Neural cell (in vitro differentiated cells): ENCODE measurements around the gene MSH3. TPM values are rescaled to one million over a fixed set of nuclear protein-coding genes. Genes with fewer than 3 reads are reported as not detected.

Source experiments
- H2AFZ ChIP-seq: fragments of 200-600, 300-800 bp; sonication (generic), shearing (Covaris generic); 2 replicates; pipeline ENCODE4 v1.6.0; 2014; ENCODE audit warnings: low read depth, mild to moderate bottlenecking, antibody characterized with exemption, low read length, moderate library complexity
- H3F3A ChIP-seq: fragments of 200-600 bp; shearing (Covaris generic); 2 replicates; pipeline ENCODE4 v1.6.1; 2016; ENCODE audit warnings: mild to moderate bottlenecking, moderate library complexity, mixed read lengths, antibody characterized with exemption, low read length; ENCODE audit not compliant: insufficient read depth, poor library complexity, severe bottlenecking
- H3K27ac ChIP-seq: fragments of 200-600, 300-800 bp; sonication (generic), shearing (Covaris generic); 2 replicates; pipeline ENCODE4 v1.5.1; 2014; ENCODE audit warnings: mild to moderate bottlenecking, low read length, moderate library complexity
- H3K27me3 ChIP-seq: fragments of 300-800, 200-600 bp; sonication (generic), shearing (Covaris generic); 2 replicates; pipeline ENCODE4 v1.6.0; 2014; ENCODE audit warnings: mild to moderate bottlenecking, low read depth, low read length, moderate library complexity; ENCODE audit not compliant: insufficient read depth
- H3K36me3 ChIP-seq: fragments of 300-800, 200-600 bp; sonication (generic), shearing (Covaris generic); 2 replicates; pipeline ENCODE4 v1.5.1; 2014; ENCODE audit warnings: mild to moderate bottlenecking, antibody characterized with exemption, low read length, moderate library complexity; ENCODE audit not compliant: insufficient read depth
- H3K4me2 ChIP-seq: fragments of 300-800, 200-600 bp; sonication (generic), shearing (Covaris generic); 2 replicates; pipeline ENCODE4 v1.6.0; 2014; ENCODE audit warnings: mild to moderate bottlenecking, low read length
- H3K4me3 ChIP-seq: fragments of 300-800, 200-600 bp; sonication (generic), shearing (Covaris generic); 2 replicates; pipeline ENCODE4 v1.5.1; 2014; ENCODE audit warnings: mild to moderate bottlenecking, low read length, moderate library complexity
- H3K79me2 ChIP-seq: fragments of 200-600 bp; shearing (Covaris generic); replicated peaks from 2 replicates; pipeline ENCODE4 v1.6.0; 2014; ENCODE audit warnings: mild to moderate bottlenecking, low read length, moderate library complexity; ENCODE audit not compliant: insufficient read depth
- H3K9ac ChIP-seq: fragments of 300-800, 200-600 bp; sonication (generic), shearing (Covaris generic); 2 replicates; pipeline ENCODE4 v1.6.1; 2016; ENCODE audit warnings: mild to moderate bottlenecking, low read length, mixed read lengths
- H3K9me2 ChIP-seq: fragments of 200-600 bp; shearing (Covaris generic); 2 replicates; pipeline ENCODE4 v1.6.1; 2016; ENCODE audit warnings: mild to moderate bottlenecking, low read length, mixed read lengths; ENCODE audit not compliant: insufficient read depth
- H3K9me3 ChIP-seq: fragments of 200-600, 300-800 bp; sonication (generic), shearing (Covaris generic); 2 replicates; pipeline ENCODE4 v1.6.1; 2016; ENCODE audit warnings: mild to moderate bottlenecking, mixed run types, low read length, moderate library complexity, mixed read lengths
- H4K20me1 ChIP-seq: fragments of 200-600 bp; shearing (Covaris generic); 2 replicates; pipeline ENCODE4 v1.6.1; 2016; ENCODE audit warnings: mild to moderate bottlenecking, mixed run types; ENCODE audit not compliant: insufficient read depth
- CTCF ChIP-seq: fragments of 450-650 bp; IDR thresholded peaks from 2 replicates; pipeline ENCODE4 v1.5.1; 2014; ENCODE audit warnings: antibody characterized with exemption, mild to moderate bottlenecking, moderate library complexity; ENCODE audit not compliant: poor library complexity, severe bottlenecking
- EP300 ChIP-seq: fragments of 450-650 bp; conservative IDR thresholded peaks from 2 replicates; pipeline ENCODE4 v1.6.1; 2014; ENCODE audit warnings: antibody characterized with exemption, mild to moderate bottlenecking, moderate library complexity; ENCODE audit not compliant: poor library complexity, severe bottlenecking
- EZH2 ChIP-seq: fragments of 200-600, 300-800 bp; shearing (Covaris generic), sonication (generic); IDR thresholded peaks from 2 replicates; pipeline ENCODE4 v1.6.1; 2014; ENCODE audit warnings: antibody characterized with exemption, low read length, borderline replicate concordance, mild to moderate bottlenecking; ENCODE audit not compliant: insufficient read depth, poor library complexity, severe bottlenecking
- MXI1 ChIP-seq: fragments of 450-650 bp; conservative IDR thresholded peaks from 2 replicates; pipeline ENCODE4 v1.6.1; 2014; ENCODE audit warnings: antibody characterized with exemption, mild to moderate bottlenecking; ENCODE audit not compliant: poor library complexity, severe bottlenecking
- POLR2AphosphoS5 ChIP-seq: IDR thresholded peaks from 2 replicates; pipeline ENCODE4 v1.6.1; 2012
- RAD21 ChIP-seq: fragments of 450-650 bp; conservative IDR thresholded peaks from 2 replicates; pipeline ENCODE4 v1.6.1; 2014; ENCODE audit warnings: antibody characterized with exemption, mild to moderate bottlenecking, moderate library complexity
- REST ChIP-seq: IDR thresholded peaks from 2 replicates; pipeline ENCODE4 v1.6.1; 2012; ENCODE audit warnings: borderline replicate concordance
- SMC3 ChIP-seq: fragments of 450-650 bp; conservative IDR thresholded peaks from 2 replicates; pipeline ENCODE4 v1.6.1; 2014; ENCODE audit warnings: antibody characterized with exemption, mild to moderate bottlenecking, moderate library complexity; ENCODE audit not compliant: poor library complexity
- TAF1 ChIP-seq: IDR thresholded peaks from 2 replicates; pipeline ENCODE4 v1.6.1; 2012; ENCODE audit warnings: low read depth
- polyA plus RNA-seq: library from polyadenylated mRNA; depleted of rRNA; stranded (reverse); fragments of >200 nt; gene quantifications from 2 replicates; pipeline ENCODE4 v1.2.3, GENCODE V29; 2014

MSH3 gene
- polyA plus RNA-seq, 1 donor from 2014 or later = 9.8 TPM

GRCh38 chr5:80763873-80764647 lies 109.6 kb downstream of the MSH3 start:
- no peak overlapping the region for H3K27ac ChIP-seq
- no peaks in the 10 kb centered on the region for H3K36me3 ChIP-seq
- no peaks in the 10 kb centered on the region for H3K9me3 ChIP-seq
- no peaks in the 10 kb centered on the region for H3K9me2 ChIP-seq
- no peak overlapping the region for H3K4me2 ChIP-seq
- no peaks in the 10 kb centered on the region for H3F3A ChIP-seq
- H3K9ac ChIP-seq = no peak overlapping the region
- H4K20me1 ChIP-seq = no peaks in the 10 kb centered on the region
- no peak overlapping the region for H2AFZ ChIP-seq
- TF ChIP-seq EP300 (no peak), EZH2 (no peak), MXI1 (no peak), CTCF (no peak), RAD21 (no peak), TAF1 (no peak), SMC3 (no peak), REST (no peak), POLR2AphosphoS5 (no peak)
- no peaks in the 10 kb centered on the region for H3K79me2 ChIP-seq
- no peaks in the 10 kb centered on the region for H3K27me3 ChIP-seq
- H3K4me3 ChIP-seq = no peak overlapping the region

- H3K27ac ChIP-seq = no peak overlapping the region
- H3K4me2 ChIP-seq = no peak overlapping the region
- no peaks in the 10 kb centered on the region for H3F3A ChIP-seq
Observed at GRCh38 chr5:80764786-80765185, 110.3 kb downstream of the MSH3 start.

More at GRCh38 chr5:80764786-80765185, 110.3 kb downstream of the MSH3 start:
- no peak overlapping the region for H3K9ac ChIP-seq
- no peak overlapping the region for H2AFZ ChIP-seq
- no peaks in the 10 kb centered on the region for H3K9me3 ChIP-seq
- no peaks in the 10 kb centered on the region for H3K79me2 ChIP-seq
- no peak for TF ChIP-seq CTCF
- no peak for TF ChIP-seq EZH2
- no peak for TF ChIP-seq POLR2AphosphoS5
- TF ChIP-seq RAD21 = no peak
- no peak for TF ChIP-seq SMC3
- no peak for TF ChIP-seq REST
- no peak for TF ChIP-seq EP300
- no peaks in the 10 kb centered on the region for H3K27me3 ChIP-seq
- H3K36me3 ChIP-seq = no peaks in the 10 kb centered on the region
- no peak overlapping the region for H3K4me3 ChIP-seq
- H3K9me2 ChIP-seq = no peaks in the 10 kb centered on the region
- H4K20me1 ChIP-seq = no peaks in the 10 kb centered on the region
